NCI-H1694 treated with DMSO at 0.1 percent for 48 hours (cell line): ENCODE data around the gene GDF15.
"Not testable (repeated sequence)": the region's sequence is repeated elsewhere in the genome, so short reads cannot be mapped to it uniquely, and the experiment has no call there.

Experiments
- DNase-seq: peaks from one replicate; lab custom pipeline; 2025; lab: John Stamatoyannopoulos, UW

Gene GDF15, protein sequence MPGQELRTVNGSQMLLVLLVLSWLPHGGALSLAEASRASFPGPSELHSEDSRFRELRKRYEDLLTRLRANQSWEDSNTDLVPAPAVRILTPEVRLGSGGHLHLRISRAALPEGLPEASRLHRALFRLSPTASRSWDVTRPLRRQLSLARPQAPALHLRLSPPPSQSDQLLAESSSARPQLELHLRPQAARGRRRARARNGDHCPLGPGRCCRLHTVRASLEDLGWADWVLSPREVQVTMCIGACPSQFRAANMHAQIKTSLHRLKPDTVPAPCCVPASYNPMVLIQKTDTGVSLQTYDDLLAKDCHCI

GRCh38 chr19:18385675-18386542 lies at the start of gene GDF15:
TSS of gene GDF15 (plus strand) at chr19:18386158. CDS start at chr19:18386190, 32 bp downstream.
- peak; percentile 31 for DNase-seq

GRCh38 chr19:18338541-18338940 lies 47.4 kb upstream of the GDF15 start:
- DNase-seq = no peak

DNA sequence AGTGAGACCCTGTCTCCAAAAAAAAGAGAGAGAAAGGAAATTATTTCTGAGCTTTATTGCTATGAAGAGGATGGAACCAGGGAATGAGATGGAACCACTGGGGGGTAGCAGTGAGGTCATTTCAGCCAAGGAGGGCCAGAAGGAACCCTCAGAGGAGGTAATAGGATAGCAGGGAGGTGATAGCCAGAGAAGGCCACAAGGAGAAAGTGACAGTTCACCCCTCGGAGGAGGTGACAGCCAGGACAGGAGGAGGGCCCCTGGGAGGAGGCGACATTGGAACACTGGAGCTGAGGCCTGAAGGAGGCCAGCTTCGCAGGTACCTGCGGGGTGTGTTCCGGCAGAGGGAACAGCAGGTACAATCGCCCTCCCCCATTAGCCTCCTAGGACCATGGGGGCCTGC lies 46.2 kb upstream of the GDF15 start:
- no peak for DNase-seq

DNA sequence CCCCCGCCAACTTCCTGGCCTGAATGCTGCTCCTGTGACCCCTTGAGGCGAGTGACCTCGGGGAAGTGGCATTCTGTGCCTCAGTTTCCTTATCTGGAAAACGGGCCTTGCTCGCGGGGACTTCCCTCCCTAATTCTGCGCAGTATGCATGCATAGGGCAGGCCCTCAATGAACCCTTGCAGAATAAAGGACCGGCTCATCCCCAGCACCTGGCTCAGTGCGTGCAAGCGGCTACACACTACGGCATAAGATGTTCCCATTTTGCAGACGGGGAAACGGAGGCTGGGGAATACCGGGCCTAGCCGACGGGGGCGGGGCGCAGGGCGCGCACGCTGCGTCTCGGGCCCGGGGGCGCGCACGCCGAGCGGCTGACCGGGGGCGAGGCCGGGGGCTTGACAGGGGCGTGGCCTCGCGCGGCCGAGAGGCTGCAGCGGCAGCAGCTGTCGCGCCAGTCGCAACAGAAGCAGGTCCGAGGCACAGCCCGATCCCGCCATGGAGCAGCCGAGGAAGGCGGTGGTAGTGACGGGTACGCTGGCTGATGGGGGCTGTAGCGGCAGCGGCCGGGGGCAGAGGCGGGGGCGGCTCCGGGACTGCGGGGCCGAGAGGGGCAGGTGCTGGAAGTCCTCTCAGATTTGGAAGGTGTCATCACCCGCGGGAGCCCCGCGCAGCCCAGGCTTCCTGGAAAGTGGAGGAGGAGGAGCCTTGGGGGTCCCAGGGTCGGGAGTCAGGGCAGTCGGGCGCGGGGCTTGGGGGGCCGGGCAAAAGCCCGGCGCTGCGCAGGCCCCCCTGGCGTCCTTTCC lies 45.6 kb upstream of the GDF15 start, which contains the start of gene PGPEP1:
PGPEP1 (plus strand) TSS at position 409 of the 800 bp plus-strand sequence; CDS start at position 493, 84 bp downstream.
- peak; percentile 21 for DNase-seq

- DNase-seq = peak; percentile 42
Measured at GRCh38 chr19:18340990-18341868, 44.7 kb upstream of the GDF15 start.

- no peak for DNase-seq
Measured at GRCh38 chr19:18342090-18342632, 43.8 kb upstream of the GDF15 start.

GRCh38 chr19:18344582-18344950 lies 41.4 kb upstream of the GDF15 start:
- no peak for DNase-seq

- no peak for DNase-seq
Measured at GRCh38 chr19:18345296-18345695, 40.7 kb upstream of the GDF15 start.

DNA sequence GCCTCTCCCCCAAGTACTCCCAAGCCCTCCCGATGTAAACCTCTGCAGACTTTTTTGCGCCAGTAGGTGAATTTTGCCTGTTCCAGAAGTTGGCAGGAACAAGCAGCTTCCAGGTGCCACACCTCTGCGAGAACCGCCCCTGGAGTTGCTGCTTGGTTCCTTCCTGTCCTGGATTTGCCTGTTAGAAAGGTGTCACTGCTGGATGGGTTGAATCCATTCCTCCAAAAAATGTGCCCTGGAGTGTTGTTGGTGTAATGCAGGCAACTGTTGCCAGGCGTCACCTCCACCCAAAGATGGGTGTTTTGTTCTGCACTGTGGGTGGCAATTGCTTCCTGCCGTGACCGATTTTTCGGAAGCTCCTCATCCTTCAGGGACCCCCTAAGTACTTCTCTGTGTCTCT lies 39.9 kb upstream of the GDF15 start:
- no peak for DNase-seq

DNA sequence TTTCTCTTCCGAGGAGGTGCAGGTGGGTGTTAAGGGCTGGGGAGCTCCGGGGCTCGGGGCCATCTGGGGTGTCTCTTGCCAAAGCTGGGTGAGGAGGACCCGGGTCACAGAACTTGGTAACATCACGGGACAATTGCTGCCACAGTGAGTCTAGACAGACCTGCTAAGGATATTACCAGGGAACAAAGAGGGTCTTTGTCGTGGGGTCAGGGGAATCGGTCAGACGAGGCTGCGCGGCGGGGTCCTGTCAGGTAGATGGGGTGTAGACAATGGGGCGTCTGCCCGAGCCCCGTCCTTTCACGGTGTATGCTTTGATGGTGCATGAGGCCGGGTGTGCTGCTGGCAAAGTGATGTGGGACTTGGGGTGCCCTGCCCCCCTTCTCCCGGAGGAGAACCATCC lies 37.8 kb upstream of the GDF15 start:
- DNase-seq = no peak

- DNase-seq = not testable (repeated sequence)
Measured at GRCh38 chr19:18348818-18349339, 37.1 kb upstream of the GDF15 start.

GRCh38 chr19:18349524-18350128 lies 36.3 kb upstream of the GDF15 start:
- DNase-seq = peak; percentile 18

DNA sequence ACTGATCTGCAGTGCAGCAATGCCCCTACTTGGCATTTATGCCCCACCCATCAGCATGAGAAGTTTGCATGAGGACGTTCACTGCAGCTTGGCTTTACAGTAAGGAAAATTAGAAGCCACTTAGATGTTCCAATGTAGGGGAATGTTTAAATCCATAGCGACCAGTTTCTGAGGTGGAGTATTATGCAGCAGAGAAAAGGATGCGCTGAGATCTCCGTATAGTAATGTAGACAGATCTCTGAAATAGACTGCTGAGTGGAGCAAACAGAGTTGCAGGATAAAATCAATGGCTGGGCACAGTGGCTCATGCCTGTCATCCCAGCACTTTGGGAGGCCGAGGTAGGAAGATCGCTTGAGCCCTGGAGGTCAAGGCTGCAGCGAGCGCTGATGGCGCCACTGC lies 35.5 kb upstream of the GDF15 start:
- DNase-seq = no peak

DNA sequence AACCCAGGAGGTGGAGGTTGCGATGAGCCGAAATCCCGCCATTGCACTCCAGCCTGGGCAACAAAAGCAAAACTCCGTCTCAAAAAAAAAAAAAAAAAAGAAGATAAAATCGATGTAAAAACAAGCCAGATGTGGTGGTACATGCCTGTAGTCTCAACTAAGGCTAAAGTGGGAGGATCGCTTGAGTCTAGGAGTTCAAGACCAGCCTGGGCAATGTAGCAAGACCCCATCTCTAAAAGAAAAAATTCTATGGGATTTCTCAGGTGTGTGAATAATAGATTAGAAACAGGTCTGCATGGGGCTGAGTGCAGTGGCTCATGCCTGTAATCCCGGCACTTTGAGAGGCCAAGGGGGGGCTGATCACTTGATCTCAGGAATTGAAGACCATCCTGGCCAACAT lies 34.4 kb upstream of the GDF15 start:
- DNase-seq = no peak

DNA sequence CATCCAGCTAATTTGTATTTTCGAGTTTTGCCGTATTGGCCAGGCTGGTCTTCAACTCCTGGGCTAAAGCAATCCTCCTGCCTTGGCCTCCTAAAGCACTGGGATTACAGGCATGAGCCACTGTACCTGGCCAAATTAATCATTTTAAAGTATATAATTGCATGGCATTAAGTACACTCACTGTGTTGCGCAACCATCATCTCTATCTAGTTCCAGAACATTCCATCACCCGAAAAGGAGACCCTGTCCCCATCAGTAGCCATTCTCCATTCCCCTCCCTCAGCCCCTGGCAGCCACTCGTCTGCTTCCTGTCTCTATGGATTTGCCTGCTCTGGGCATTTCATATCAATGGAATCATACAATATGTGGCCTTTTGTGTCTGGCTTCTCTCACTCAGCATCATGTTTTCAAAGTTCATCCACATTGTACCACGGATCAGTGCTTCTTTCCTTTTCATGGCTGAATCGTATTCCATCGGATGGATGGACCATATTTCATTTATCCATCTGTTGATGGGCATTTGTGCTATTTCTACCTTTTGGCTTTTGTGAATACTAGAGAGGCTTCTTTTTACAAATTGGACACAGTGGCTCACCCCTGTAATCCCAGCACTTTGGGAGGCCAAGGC lies 32.5 kb upstream of the GDF15 start:
- DNase-seq = no peak

- DNase-seq = not testable (repeated sequence)
Measured at GRCh38 chr19:18354743-18355142, 31.2 kb upstream of the GDF15 start.

GRCh38 chr19:18357041-18357440 lies 28.9 kb upstream of the GDF15 start:
- no peak for DNase-seq

DNA sequence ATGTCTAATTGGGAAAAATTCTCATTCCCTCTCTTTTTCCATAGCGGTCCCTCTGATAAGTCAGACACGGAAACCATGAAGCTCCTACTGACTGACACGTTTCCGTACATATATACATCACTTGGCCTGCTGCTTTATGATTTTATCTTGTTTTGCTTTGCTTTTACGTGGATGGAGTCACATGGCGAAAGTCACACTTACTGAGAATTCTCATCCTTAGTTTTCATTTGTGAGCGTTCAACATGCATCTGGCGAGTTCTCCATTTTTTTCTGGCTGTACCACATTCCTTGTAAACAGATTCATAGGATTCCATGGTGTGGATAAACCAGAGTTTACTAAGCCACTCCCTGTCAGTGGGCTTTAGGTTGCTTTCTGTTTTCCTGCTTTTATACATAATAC lies 24.3 kb upstream of the GDF15 start:
- no peak for DNase-seq

DNA sequence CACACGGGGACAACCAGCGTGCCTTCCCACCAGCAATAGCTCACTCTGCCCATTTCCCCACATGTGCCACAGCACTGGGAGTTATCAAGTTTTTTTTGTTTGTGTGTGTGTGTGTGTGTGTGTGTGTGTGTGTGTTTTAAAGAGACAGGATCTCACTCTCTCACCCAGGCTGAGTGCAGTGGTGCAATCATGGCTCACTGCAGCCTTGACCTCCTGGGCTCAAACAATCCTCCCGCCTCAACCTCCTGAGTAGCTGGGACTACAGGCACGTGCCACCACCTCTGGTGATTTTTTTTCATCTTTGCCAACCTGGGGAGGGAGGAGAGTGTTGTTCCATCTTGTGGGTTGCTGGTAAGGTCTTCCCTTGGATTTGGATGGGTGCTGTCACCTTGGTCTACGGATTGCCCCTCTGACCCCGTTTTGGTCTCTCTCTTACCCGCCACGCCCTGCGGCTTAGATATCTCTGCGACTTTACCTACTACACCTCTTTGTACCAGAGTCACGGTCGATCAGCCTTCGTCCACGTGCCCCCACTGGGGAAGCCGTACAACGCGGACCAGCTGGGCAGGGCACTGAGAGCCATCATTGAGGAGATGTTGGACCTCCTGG lies 22.9 kb upstream of the GDF15 start:
- DNase-seq = no peak
